ENCODE results near the gene ABHD12. TPM values are rescaled to one million over a fixed set of nuclear protein-coding genes. Genes with fewer than 3 reads are reported as not detected.

ABHD12 gene
- total RNA-seq, 1 experiment from 2014 or later, result 60.1 TPM

- no peaks in the 10 kb centered on the region for H3K27me3 ChIP-seq (ENCODE audit: insufficient read depth, low read depth)
- peaks cover 21% of the 10 kb centered on the region; the same call in 1 of the 2 replicates for H4K20me1 ChIP-seq (ENCODE audit: insufficient read depth)
- no peaks in the 10 kb centered on the region for H3K4me1 ChIP-seq (replicated peaks; ENCODE audit: insufficient read depth)
- no peaks in the 10 kb centered on the region for H3K9me3 ChIP-seq (ENCODE audit: insufficient read depth, low read depth)
- no peak for DNase-seq
- peaks cover 12% of the 10 kb centered on the region for H3K36me3 ChIP-seq (ENCODE audit: low read depth)
- peaks cover 11% of the 10 kb centered on the region; the same call in 1 of the 2 replicates for H3F3A ChIP-seq (ENCODE audit: insufficient read depth, low read depth)
- CTCF ChIA-PET, result no interaction called here
- H3K4me2 ChIP-seq, result no peak overlapping the region
- no peaks in the 10 kb centered on the region for H3K9me2 ChIP-seq (ENCODE audit: insufficient read depth)
- TF ChIP-seq CTCF (conservative IDR thresholded peaks at IDR 0.05) (no peak), EZH2 (IDR thresholded peaks at IDR 0.05; ENCODE audit: low read depth) (no peak)
- H2AFZ ChIP-seq, result no peak overlapping the region
- H3K4me3 ChIP-seq, result no peak overlapping the region
- intact Hi-C loops (cut with micrococcal nuclease; ENCODE audit: unreplicated experiment), result no loop called here
- POLR2A ChIA-PET (ENCODE audit: unreplicated experiment), result no interaction called here
- H3K79me2 ChIP-seq (ENCODE audit: low read depth), result no peaks in the 10 kb centered on the region
- no peak overlapping the region for H3K27ac ChIP-seq
- BruUV-seq (replicated peaks), result no TSS peak
These were observed 105.5 kb downstream of the ABHD12 start for GRCh38 chr20:25285091-25285647.

GRCh38 chr20:25284131-25284601 is 106.5 kb downstream of the ABHD12 start:
- DNase-seq, result no peak
- Histone ChIP-seq H3K79me2 (ENCODE audit: low read depth) (no peaks in the 10 kb centered on the region), H3K4me1 (replicated peaks; ENCODE audit: insufficient read depth) (no peaks in the 10 kb centered on the region), H3F3A (ENCODE audit: insufficient read depth, low read depth) (peaks cover 11% of the 10 kb centered on the region; the same call in 1 of the 2 replicates), H3K4me3 (no peak overlapping the region), H3K36me3 (ENCODE audit: low read depth) (peaks cover 12% of the 10 kb centered on the region), H2AFZ (no peak overlapping the region), H3K27me3 (ENCODE audit: insufficient read depth, low read depth) (no peaks in the 10 kb centered on the region), H3K9me2 (ENCODE audit: insufficient read depth) (no peaks in the 10 kb centered on the region), H3K27ac (no peak overlapping the region), H3K4me2 (no peak overlapping the region), H3K9me3 (ENCODE audit: insufficient read depth, low read depth) (no peaks in the 10 kb centered on the region), H4K20me1 (ENCODE audit: insufficient read depth) (peaks cover 21% of the 10 kb centered on the region; the same call in 1 of the 2 replicates)
- POLR2A ChIA-PET (ENCODE audit: unreplicated experiment), result no interaction called here
- intact Hi-C loops (cut with micrococcal nuclease; ENCODE audit: unreplicated experiment), result no loop called here
- TF ChIP-seq EZH2 (IDR thresholded peaks at IDR 0.05; ENCODE audit: low read depth), result no peak
- no peak for TF ChIP-seq CTCF (conservative IDR thresholded peaks at IDR 0.05)
- CTCF ChIA-PET, result no interaction called here
- BruUV-seq (replicated peaks), result no TSS peak

- H3K27ac ChIP-seq, result no peak overlapping the region
- H3K4me2 ChIP-seq, result no peak overlapping the region
- intact Hi-C loops (cut with micrococcal nuclease; ENCODE audit: unreplicated experiment), result no loop called here
- ChIA-PET POLR2A (ENCODE audit: unreplicated experiment) (interaction anchor here (0.6 kb wide), 1 partner anchor 225 kb away, joined by 3 read pairs; no protein-coding TSS in a partner anchor), CTCF (no interaction called here)
- no peak for DNase-seq
- H3K9me2 ChIP-seq (ENCODE audit: insufficient read depth), result no peaks in the 10 kb centered on the region
- peaks cover 21% of the 10 kb centered on the region; the same call in 1 of the 2 replicates for H4K20me1 ChIP-seq (ENCODE audit: insufficient read depth)
- H3K36me3 ChIP-seq (ENCODE audit: low read depth), result peaks cover 14% of the 10 kb centered on the region
- no peaks in the 10 kb centered on the region for H3K9me3 ChIP-seq (ENCODE audit: insufficient read depth, low read depth)
- no TSS peak for BruUV-seq (replicated peaks)
- no peak for TF ChIP-seq EZH2 (IDR thresholded peaks at IDR 0.05; ENCODE audit: low read depth)
- TF ChIP-seq CTCF (conservative IDR thresholded peaks at IDR 0.05), result no peak
- no peaks in the 10 kb centered on the region for H3K4me1 ChIP-seq (replicated peaks; ENCODE audit: insufficient read depth)
- peaks cover 11% of the 10 kb centered on the region; the same call in 1 of the 2 replicates for H3F3A ChIP-seq (ENCODE audit: insufficient read depth, low read depth)
- no peak overlapping the region for H3K4me3 ChIP-seq
- H3K79me2 ChIP-seq (ENCODE audit: low read depth), result no peaks in the 10 kb centered on the region
- no peaks in the 10 kb centered on the region for H3K27me3 ChIP-seq (ENCODE audit: insufficient read depth, low read depth)
- no peak overlapping the region for H2AFZ ChIP-seq
These were observed 107.2 kb downstream of the ABHD12 start for GRCh38 chr20:25283221-25283951.

Measured in PC-9 (cell line).